ENCODE data around the gene SDHB.

DNA sequence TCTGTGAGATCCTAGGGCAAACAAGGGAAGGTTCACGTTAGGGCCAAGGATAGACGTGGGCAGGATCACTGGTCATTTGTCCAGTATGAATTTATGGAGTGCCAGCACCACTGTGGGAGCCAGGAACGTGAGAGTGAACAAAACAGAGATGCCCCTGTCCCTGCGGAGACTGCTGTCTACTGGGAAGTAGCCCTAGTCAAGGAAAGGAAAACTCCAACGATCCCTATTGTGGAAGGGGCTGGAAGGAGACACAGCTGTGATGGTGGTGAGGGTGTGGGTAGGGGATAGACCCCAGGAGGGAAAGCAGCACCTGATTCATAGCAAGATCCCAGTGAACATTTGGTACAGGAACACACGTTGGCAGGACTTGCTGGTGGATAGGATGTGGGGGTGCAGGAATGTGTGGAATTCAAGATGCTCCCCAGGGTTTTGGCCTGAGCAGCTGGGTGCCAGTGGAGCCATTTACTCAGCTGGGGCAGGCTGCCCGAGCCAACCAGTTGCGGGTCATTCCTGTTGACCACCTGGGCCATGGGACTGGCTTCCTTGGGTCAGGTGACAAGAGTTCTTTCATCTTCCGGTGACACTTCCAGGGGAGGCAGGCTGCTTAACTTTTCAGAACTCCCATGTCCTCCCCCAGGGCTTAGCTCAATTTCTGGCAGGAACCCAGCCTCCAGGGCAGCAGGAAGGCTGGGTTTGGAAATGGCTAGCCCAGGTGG, 40.9 kb downstream of the SDHB start:
- TF ChIP-seq, protein P1, sequence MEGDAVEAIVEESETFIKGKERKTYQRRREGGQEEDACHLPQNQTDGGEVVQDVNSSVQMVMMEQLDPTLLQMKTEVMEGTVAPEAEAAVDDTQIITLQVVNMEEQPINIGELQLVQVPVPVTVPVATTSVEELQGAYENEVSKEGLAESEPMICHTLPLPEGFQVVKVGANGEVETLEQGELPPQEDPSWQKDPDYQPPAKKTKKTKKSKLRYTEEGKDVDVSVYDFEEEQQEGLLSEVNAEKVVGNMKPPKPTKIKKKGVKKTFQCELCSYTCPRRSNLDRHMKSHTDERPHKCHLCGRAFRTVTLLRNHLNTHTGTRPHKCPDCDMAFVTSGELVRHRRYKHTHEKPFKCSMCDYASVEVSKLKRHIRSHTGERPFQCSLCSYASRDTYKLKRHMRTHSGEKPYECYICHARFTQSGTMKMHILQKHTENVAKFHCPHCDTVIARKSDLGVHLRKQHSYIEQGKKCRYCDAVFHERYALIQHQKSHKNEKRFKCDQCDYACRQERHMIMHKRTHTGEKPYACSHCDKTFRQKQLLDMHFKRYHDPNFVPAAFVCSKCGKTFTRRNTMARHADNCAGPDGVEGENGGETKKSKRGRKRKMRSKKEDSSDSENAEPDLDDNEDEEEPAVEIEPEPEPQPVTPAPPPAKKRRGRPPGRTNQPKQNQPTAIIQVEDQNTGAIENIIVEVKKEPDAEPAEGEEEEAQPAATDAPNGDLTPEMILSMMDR (IDR thresholded peaks at IDR 0.05): no peak
- no peak for TF ChIP-seq POLR2AphosphoS5 (IDR thresholded peaks at IDR 0.05; ENCODE audit: low read depth, low read length)
- peak; percentile 52; the same call in 1 of the 2 replicates for TF ChIP-seq TCF7L2 (IDR thresholded peaks at IDR 0.05; ENCODE audit: low read depth, low read length)
